ENCODE results near the gene GTF3C5.

The GTF3C5 gene, protein sequence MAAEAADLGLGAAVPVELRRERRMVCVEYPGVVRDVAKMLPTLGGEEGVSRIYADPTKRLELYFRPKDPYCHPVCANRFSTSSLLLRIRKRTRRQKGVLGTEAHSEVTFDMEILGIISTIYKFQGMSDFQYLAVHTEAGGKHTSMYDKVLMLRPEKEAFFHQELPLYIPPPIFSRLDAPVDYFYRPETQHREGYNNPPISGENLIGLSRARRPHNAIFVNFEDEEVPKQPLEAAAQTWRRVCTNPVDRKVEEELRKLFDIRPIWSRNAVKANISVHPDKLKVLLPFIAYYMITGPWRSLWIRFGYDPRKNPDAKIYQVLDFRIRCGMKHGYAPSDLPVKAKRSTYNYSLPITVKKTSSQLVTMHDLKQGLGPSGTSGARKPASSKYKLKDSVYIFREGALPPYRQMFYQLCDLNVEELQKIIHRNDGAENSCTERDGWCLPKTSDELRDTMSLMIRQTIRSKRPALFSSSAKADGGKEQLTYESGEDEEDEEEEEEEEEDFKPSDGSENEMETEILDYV

GRCh38 chr9:133030317-133031129 is at the start of gene GTF3C5:
GTF3C5 (plus strand) TSS chr9:133030997; CDS start chr9:133031012, 15 bp downstream.
- peak; percentile 95 to 97 for DNase-seq

DNA sequence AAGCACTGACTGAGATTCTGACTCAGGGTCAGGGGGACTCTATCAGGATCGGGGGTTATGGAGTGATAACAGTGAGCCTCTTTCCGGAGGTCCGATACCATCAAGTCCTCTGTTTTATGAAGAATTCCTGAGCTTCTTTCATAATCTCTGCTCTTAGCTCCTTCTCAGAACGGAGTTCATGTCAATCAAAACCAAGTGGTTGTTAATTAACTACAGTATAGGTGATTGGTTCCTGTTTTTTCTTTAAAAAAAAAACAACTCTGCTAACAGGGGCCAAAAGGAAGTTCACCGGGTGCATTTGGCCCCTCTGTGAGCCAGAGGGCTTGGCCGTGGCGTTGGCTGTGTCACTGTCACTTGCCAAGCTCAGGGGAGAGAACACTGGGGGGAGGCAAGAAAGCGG is 48.3 kb upstream of the GTF3C5 start:
- DNase-seq: no peak

- no peak for DNase-seq
These were observed 47.2 kb upstream of the GTF3C5 start for GRCh38 chr9:132983491-132984201.

GRCh38 chr9:132984202-132985070 is 46.4 kb upstream of the GTF3C5 start:
- no peak for DNase-seq

DNA sequence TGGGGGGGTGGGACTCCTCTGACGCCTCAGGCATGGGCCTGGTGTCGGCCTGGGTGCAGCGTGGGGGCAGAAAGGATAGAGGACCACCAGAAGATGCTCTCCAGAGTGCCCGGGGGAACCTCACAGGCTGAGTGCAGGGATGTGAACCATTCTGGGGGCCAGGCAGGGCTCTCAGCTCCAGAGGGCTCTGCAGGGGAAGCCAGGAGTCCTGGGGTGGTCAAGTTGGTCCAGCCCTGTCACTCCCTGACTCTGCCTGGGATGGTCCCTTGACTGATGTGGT is 45.8 kb upstream of the GTF3C5 start:
- no peak for DNase-seq

- no peak for DNase-seq
These were observed 45.3 kb upstream of the GTF3C5 start for GRCh38 chr9:132985489-132985888.

DNA sequence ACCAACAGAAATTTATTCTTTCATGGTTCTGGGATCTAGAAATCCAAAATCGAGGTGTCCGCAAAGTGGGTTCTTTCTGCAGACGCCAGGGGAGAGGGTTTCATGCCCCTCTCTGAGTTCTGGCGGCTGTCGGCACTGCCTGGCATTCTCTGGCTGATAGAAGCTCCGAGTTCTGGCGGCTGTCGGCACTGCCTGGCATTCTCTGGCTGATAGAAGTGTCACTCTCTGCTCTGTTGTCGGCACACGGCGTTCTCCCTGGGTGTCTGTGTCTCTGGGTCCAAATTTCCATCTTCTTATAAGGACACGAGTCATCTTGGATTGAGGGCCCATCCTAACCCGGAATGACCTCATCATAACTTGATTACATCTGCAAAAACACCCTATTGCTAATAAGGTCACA is 44.7 kb upstream of the GTF3C5 start:
- no peak for DNase-seq

DNA sequence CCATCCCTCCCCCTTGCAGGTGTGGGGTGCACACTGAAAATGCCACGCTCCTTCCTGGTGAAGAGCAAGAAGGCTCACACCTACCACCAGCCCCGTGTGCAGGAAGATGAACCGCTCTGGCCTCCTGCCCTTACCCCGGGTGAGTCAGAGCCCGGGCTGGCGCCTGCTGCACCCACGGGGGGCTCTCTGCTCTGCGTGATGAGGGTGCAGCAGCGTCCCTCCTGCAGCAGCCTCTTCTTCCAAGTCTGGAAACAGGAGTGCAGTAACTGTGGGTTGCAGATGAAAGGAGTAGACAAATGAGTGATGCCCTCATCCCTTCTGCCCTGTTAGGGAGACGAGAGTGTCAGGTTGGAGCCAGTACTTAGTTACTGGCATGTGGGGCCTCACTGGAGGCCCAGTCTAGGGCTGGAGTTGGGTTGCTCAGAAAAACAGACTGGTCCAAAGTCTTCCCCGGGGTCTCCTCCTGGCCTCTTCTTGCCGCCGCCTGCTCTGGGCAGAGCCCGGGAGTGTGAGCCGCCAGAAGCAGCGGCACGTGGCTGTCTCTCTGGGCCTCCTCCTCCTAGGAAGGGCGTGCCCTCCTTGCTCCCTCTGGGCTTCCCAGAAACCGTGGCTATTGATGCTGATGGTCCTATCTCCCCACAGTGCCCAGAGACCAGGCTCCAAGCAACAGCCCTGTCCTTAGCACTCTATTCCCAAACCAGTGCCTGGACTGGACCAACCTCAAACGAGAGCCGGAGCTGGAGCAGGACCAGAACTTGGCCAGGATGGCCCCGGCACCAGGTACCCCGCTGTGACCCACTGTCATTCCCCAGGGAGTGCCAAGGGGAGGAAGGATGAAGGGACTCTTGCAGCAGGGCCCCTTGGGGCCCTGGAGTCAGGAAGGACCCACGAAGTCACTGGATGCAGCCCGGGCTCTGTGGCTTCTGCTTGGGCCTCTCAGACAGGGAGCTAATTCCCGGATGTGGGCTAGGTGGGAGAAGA is 43.9 kb upstream of the GTF3C5 start:
- no peak for DNase-seq

DNA sequence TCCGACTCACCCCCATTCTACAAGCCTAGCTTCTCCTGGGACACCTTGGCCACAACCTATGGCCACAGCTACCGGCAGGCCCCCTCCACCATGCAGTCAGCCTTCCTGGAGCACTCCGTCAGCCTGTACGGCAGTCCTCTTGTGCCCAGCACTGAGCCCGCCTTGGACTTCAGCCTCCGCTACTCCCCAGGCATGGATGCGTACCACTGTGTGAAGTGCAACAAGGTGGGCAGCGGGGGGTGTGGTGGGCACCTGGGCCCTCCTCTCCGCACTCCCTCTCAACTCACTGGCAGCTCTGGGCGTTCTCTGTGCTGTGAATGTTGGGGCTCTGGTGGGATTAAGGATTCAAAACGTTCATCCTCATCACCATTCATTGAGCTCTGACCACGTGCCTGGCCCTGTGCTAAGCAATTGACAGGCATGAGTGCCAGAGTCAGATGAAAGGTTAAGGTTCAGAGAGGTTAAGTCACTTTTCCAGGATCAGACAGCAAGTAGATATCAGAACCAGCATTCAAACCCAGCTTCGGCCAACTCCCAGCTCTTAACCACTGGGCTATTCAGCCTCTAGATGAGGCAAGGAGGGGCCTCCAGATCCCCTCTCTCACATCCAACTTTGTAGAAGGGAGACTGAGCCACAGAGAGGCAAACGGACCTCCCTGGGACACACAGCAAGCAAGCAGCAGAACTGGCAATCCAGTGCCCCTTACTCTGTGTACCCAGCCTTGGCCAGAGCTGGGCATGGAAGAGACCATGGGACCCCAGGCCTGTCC is 42.4 kb upstream of the GTF3C5 start:
- DNase-seq: no peak

GRCh38 chr9:132989014-132989310 is 41.8 kb upstream of the GTF3C5 start:
- no peak for DNase-seq

DNA sequence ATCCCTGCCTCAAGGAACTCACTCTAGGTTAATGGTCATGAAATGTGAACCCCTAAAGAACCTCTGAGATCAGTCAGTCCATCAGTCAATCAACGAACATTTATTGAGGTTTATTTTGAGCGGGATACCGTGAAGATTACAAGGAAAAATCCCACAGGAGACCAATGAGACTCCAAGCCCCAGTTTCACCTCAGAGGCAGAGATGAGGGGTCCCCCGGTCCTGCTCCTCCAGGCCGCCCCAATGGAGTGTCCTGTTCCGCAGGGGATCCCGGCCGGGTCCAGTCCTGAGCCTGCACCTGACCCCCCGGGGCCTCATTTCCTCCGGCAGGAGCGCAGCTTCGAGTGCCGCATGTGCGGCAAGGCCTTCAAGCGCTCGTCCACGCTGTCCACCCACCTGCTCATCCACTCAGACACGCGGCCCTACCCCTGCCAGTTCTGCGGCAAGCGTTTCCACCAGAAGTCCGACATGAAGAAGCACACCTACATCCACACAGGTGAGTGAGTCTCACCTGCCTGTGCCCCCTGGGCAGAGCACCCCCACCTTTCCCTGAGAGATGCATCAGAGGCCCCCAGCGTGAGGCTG is 41.3 kb upstream of the GTF3C5 start:
- no peak for DNase-seq

- peak in 1 of 2 donors; percentile 17 for DNase-seq
These were observed 40.7 kb upstream of the GTF3C5 start for GRCh38 chr9:132989998-132990557.

DNA sequence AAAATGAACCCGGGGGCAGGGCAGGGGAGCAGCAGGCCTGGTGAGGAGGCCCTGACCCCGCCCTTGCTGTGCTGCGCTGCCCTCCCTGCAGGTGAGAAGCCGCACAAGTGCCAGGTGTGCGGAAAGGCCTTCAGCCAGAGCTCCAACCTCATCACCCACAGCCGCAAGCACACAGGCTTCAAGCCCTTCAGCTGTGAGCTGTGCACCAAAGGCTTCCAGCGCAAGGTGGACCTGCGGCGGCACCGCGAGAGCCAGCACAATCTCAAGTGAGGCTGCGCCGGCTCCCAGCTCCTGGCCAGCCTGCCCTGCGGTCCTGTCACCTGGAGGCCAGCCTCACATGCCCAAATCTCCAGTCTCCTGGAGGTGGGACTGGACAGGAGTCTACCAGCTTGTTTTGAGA is 40.0 kb upstream of the GTF3C5 start:
- DNase-seq: no peak

- no peak for DNase-seq
These were observed 39.2 kb upstream of the GTF3C5 start for GRCh38 chr9:132991351-132992300.

DNA sequence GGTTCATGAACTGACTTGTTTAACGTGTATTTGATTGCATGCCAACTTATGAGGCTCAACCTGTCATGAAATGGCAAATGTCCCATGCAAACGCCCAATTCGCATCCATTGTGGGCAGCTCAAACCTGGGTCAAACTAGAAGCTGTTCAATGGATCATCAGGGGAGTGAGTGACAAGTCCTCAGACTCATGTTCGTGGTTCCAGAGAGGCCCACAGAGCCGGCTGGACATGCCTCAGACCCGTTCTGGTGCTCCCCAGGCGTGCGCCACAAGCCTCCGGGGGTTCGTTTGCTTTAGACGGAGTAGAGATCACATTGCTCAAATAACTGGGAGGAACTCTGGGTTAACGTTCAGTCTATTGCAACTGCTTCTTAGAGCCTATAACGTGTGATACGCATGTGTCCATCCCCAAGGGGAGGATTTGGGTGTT is 37.3 kb upstream of the GTF3C5 start:
- DNase-seq: no peak

GRCh38 chr9:132994410-132995120 is 36.2 kb upstream of the GTF3C5 start:
- DNase-seq: no peak

DNA sequence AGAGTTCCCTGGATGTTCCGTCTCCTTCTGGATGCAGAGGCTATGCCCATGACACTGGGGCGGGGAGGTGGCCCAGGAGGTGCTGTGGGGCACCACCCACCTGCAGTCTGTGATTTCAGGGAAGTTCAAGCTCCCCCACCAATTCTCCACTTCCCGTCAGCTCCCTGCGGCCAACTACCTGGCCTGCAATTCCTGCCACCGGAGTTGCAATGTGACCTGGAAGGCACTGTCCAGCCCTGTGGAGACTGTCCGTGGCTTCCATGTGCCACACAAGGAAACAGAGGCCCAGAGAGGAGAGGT is 35.7 kb upstream of the GTF3C5 start:
- DNase-seq: no peak

DNA sequence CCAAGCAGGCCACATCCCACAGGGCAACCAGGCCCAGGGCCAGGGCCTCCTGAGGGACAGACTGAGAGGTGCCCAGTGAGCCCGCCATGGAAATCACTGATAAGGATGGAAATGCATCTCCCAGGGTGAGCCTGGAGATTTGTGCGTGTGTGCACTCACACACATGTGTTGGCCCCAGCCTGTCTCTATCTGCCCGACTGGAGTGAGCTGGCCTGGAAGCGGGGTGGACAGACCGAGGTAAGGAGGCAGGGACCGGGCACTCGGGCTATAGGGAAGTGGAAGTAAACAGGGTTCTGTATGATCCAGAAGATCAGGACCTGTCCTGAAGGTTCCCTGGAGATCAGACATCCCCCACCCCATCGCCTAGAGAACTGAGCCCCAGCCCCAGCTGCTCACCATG is 34.9 kb upstream of the GTF3C5 start:
- DNase-seq: no peak

All from CD4-positive, alpha-beta T cell treated with Interleukin-4 for 1 hour (primary cell).